HG03095 (cell line): Measurements from ENCODE around the gene JMJD6.

ENCODE experiments used
- ATAC-seq: cut with Tn5 transposase; IDR thresholded peaks from one replicate; pipeline ENCODE4 v1.9.1; 2021; ENCODE audit warnings: moderate library complexity; ENCODE audit not compliant: unreplicated experiment

Gene JMJD6

GRCh38 chr17:76682296-76682695, 44.1 kb downstream of the JMJD6 start:
- no peak for ATAC-seq

DNA sequence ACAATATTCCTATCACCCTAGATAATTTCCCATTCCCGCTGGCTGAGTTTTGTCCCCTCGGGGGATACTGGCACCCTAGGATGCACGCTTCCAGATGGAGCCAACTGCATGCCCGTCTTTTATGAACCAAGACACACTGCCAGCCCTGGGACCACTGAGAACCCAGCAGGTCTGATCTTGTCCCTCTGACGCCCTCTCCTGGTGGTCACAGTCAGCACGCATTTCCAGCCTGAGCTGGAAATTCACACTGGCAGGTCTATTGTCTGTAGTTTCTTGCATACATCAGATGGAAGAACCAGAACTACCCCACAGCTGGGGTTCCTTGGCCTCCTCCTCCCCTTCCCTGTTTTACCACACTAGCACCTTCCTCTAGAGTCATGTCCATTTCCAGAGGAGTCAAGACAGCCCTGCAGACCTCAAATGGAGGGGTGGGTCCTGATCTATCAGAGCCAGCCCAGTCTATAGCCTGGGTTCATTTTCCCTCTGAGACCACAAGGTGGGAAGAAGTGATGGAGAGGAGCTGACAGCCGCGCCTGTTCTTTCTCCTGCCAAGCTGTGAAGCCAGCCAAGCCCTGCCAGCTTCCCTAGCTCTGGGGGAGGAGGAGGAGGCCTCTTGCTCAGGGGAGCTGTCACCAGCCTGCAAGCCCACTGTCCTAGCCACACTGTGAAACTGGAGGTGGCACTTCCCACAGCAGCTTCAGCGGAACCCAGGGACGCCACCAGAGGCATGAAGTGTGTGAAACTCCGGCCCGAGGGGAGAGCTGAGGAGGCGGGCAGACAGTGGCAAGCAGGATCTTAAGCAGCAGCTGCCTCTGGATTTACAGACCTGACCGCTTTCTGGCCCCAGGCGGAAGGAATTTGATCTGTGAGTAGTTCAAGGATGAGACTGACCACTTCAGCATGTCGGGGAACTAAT, 44.9 kb downstream of the JMJD6 start:
- no peak for ATAC-seq

GRCh38 chr17:76679239-76679638, 47.2 kb downstream of the JMJD6 start:
- ATAC-seq, result no peak

- ATAC-seq, result no peak
Observed at GRCh38 chr17:76678330-76678729, 48.1 kb downstream of the JMJD6 start.

- no peak for ATAC-seq
Observed at GRCh38 chr17:76677406-76677805, 49.0 kb downstream of the JMJD6 start.

DNA sequence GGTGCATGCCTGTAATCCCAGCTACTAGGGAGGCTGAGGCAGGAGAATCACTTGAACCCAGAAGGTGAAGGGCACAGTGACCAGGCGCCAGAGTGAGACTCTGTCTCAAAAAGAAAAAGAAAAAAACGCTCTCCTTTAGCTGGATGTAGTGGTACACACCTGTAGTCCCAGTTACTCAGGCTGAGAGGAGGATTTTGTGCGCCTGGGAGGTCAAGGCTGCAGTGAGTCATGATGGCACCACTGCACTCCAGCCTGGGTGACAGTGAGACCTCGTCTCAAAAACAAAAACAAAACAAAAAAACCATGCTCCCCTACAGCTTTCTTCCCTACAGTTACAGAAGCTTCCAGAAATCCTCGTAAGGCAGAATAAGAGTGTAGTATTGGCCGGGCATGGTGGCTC, 49.8 kb downstream of the JMJD6 start:
- no peak for ATAC-seq

DNA sequence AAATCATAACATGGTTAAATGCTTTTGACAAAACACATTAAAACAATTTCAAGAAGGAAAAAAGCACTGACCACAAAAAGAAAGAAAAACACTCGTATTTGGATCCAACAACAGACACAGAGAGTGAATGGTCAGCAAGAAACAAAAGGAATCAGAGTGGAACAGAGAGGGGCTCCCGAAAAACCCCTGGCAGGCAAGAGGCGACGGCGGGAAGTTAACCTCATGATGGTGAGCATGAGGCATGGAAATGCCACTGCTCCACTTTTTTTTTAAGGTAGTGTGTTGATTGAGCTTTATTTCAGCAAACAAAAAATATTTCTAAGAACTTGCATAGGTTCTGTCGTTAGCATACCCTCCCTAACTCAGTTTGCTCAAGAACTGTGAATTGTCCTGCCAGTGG, 50.8 kb downstream of the JMJD6 start:
- ATAC-seq, result no peak

DNA sequence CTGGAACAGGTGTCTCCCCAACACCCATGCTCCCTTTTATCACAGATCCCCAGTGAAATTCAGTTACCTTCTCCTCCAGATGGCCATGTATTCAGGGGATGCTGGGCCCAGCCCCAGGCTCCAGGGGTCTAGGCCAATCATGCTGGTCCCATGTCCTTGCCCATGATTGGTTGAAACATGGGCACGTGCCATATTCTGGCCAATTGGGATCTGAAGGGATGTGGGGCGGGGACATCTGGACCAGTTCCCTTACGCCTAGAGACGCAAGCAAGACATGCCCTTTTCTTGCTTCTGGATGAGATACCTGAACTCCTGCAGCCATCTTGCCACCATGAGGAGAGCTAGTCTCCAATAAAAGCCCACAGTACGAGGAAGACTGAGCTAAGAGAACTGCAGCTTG, 51.8 kb downstream of the JMJD6 start:
- ATAC-seq, result no peak

DNA sequence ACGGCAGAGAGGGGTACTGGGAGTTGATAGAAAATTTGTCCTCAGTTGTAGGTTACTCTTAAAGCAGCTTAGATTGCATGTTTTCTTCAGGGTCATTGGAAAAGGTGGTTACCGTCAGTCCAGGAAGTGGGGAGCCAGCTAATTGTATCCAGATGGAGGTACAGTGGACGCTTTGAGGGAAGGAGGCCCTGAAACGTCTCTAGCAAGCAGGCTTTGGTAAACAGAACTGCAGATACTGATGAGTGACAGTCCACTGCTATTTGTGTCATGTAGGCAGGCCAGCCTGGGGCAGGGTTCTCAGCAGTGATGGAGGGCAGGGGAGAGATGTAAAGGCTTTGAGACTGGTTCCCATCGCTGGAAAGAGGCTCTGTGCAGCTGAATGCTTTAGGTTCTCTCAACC, 52.7 kb downstream of the JMJD6 start:
- no peak for ATAC-seq

DNA sequence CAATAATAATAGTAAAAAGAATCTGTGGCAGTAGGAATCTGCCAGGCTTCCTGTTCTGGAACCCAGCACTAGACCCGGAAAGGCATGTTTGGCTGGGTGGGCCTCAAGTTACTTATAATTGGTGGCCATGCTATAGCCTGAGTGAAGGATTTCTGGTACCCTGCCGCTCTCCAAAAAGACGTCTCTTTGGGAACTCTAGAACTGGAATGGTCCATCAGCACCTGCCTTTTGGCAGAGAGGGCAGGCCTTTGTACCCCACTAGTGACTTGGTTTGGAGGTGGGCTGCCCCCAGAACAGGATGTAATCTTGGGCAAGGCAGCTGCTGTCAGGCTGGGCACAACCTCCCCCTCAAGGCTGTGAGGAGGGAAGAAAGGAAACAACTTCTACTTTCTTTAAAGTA, 53.5 kb downstream of the JMJD6 start:
- ATAC-seq, result no peak

- no peak for ATAC-seq
Observed at GRCh38 chr17:76672270-76672851, 54.0 kb downstream of the JMJD6 start.

DNA sequence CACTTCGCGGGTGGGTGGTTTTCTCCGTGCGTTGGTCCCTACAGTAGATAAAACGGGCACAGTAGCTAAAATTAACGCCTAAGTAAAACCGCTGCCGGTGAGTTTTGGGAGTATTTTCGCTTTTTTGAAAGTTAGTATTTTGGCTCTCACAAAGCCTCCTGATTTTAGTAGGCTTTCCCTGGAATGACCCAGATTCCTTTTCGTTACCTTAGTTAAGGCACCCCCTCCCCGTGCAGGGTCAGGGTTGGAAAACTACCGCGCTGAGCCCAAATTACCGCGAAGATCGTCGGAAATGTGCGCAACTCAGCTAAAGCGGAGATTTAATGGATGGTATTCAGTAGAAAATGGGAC, 54.5 kb downstream of the JMJD6 start:
- ATAC-seq, result no peak

DNA sequence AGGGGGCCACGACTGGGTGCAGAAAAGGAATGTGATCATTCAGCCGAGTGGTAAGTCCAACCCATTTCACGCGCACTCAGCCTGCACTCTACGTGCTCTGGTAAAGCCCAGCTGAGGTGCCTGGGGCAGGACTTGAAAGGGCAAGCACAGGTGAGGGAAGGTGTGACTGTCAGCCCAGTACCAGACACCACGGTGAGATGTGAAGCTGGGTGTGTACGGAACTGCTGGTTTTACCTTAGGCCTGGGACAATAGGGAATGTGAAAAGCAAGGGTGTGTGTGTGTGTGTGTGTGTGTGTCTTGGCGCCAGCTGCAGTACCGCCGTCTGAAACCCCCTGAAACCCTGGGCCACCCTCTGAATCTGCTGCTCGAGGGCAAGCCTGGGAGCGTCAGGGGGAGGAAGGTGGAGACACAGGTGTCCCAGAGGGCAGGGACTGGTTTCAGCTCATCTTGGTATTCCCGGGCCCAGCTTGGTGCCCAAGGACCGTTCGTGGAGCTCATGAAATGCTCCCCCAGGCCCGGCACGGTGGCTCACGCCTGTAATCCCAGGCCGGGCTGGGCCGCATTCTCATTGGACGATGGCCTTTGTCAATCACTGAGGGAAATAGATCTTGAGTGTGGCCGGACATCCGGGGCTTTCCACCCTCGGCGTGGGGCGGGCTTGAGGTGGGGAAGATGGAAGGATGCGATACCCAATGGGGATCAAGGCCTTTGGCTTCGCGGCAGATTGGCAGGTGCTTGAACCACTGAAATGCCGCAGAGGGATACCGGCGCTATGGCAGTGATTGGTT, 55.1 kb downstream of the JMJD6 start:
- peak; percentile 92 for ATAC-seq

- ATAC-seq, result no peak
Observed at GRCh38 chr17:76670718-76671122, 55.7 kb downstream of the JMJD6 start.

DNA sequence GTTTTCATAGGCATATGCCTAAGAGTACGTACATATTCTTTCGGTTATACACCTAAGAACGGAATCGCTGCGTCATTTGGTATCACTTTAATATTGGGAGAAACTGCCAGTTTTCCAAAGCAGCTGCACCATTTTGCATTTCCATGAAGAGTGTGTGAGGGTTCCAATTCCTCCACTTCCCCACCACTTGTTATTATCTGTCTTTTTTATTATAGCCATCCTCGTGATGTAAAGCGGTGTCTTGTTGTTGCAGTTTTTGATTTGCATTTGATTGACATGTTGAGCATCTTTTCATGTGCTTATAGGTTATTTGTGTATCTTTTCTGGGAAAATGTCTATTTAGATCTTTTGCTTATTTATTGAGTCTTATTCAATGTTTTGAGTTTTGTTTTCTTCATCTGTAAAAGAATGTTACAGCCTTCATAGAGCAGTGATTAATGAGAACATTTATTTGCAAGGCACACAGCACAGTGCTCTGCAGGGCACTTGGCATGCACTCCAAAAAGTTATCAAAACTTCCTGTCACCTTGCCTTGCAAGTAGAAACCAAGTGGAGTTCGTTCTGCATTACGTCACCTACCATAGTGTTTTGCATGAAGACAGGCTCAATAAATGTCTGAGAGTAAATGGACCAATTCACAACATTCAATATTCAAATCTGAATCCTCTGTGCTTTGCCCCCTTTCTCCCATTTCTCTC, 56.2 kb downstream of the JMJD6 start:
- ATAC-seq, result no peak
